GM18511 (cell line): Measurements from ENCODE around the gene CCDC195.

Experiments used
- ATAC-seq: cut with Tn5 transposase; IDR thresholded peaks from one replicate; pipeline ENCODE4 v1.9.1; 2021; ENCODE audit warnings: mild to moderate bottlenecking, moderate library complexity; ENCODE audit not compliant: unreplicated experiment

The CCDC195 gene

DNA sequence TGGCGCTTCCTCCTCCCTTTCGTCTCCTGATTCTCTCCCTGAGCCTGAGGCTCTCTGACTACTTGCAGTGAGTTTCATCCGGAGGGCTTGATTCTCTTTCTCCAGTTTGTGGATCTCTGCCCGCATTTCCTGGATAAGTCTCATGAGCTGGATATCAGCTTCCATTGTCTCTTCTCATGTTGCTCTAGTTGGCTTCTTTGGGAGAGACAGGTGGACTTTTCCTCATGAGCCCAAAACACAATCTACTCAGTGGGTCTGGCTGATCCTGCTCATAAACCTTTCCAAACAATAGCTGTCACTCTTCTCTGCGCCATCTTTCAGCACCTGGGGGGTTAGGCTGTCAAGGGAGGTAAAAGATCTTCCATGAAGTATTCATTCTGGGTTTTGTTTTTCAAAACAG is at the start of gene CCDC195:
Gene CCDC195, minus strand, starts transcription at position 165 of the 400 bp plus-strand sequence. Its CDS starts 0 bp downstream, at position 165.
- ATAC-seq = no peak

- ATAC-seq = no peak
Observed at GRCh38 chr2:224764565-224765236, 48.5 kb upstream of the CCDC195 start.

GRCh38 chr2:224757934-224758548 is 41.9 kb upstream of the CCDC195 start:
- ATAC-seq = no peak

- no peak for ATAC-seq
Observed at GRCh38 chr2:224753743-224754540, 37.8 kb upstream of the CCDC195 start.

DNA sequence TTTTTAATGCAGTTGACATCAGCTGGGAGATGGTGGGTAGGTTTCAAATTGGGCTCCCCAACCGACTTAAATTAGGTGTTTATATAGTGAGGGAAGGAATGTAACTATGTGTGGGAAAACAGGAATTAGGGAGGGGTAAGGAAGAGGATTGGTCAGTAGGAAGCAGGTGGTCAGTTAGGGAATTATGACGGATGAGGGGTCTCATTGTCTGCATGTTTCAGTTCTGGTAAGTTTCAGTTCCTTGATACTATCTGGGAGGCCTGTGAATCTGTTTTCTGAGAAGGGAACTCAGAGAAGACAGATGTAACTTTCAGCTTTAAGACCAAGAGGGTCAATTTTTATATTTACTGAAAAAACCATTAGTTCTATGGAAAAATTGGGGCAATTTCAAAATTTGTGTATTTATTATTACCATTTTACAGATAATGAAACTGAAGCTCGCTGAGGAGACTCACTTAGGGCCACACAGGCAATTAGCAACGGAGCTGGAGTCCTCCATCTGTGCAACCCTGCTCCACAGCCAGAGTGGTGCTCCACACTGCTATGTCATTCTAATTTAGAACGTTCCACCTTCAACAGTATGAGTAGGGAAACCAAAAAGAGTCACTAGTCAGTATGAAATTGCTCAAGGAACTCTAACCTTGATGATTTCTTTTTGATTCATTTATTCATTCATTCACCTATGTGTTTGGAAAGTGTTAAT is 36.0 kb upstream of the CCDC195 start:
- ATAC-seq = peak; percentile 64

DNA sequence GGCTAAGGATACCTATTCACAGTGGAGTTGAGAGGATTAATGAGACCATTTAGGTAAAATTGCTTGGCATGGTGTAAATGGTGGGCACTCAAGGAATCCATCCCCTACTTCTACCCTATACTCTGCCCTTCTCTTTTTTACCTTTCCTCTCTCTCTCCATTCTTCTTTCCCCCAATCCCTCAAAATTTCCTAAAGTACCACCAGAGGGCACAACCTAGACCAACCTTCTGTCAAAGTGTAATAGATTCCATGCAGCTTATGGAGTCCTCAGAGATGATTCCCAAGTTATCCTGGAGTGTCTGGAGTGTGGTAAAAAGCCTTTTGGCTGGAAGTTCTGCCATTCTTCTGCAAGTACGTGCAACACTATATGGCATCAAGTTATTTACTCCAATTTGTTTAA is 33.0 kb upstream of the CCDC195 start:
- ATAC-seq = no peak

- no peak for ATAC-seq
Observed at GRCh38 chr2:224747765-224748164, 31.6 kb upstream of the CCDC195 start.

GRCh38 chr2:224736227-224736626 is 20.1 kb upstream of the CCDC195 start:
- ATAC-seq = no peak

GRCh38 chr2:224734949-224735348 is 18.8 kb upstream of the CCDC195 start:
- no peak for ATAC-seq

DNA sequence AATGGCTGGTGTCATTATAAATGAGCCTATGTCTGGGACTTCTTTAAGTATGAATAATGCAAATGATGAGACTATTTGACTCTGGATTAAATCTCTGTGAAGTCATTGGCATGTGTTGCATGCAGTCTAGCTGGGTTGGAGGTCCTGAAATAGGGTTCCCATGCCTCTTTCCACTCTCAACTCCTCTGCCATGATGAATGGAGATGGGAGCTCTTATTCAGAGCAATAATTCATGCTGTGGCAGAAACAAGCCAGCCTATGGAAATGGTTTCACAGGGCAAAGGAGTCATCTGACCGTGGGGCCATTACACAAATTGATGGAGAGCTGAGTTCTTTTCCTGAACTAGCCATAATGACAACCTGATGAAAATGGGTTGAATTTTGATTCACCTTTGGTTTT is 15.5 kb upstream of the CCDC195 start:
- ATAC-seq = no peak

DNA sequence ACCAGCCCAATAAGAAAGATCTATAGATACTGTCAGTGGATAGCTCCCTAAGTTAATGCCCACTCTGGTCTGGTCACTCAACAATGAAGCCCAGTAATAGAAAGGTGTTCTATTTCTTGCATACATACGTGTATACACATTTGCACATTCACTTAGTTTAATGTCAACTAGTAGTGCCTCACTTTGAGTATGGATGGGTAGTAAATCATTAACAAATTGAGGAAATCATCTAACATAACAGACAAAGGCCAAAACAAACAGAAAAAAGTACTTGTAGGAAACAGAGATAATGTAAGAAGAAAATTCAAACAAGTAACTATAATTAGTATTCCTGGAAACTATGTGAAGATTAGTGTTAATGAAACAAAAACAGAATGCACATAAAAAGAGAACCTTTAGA is 13.3 kb upstream of the CCDC195 start:
- no peak for ATAC-seq

DNA sequence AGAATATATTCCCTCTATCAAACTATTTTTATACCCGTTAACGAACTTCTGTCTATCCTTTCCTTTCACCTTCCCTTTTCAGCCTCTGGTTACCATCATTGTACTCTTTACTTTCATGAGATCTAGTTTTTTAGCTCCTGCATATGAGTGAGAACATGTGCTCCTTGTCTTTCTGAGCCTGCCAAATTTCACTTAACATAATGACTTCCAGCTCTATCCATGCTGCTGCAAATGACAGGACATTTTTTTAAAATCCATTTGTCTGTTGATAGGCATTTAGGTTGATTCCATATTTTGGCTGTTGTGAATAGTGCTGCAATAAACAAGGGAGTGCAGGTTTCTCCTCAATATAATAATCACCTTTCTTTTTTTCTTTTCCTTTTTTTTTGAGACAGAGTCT is 8.2 kb upstream of the CCDC195 start:
- ATAC-seq = no peak

DNA sequence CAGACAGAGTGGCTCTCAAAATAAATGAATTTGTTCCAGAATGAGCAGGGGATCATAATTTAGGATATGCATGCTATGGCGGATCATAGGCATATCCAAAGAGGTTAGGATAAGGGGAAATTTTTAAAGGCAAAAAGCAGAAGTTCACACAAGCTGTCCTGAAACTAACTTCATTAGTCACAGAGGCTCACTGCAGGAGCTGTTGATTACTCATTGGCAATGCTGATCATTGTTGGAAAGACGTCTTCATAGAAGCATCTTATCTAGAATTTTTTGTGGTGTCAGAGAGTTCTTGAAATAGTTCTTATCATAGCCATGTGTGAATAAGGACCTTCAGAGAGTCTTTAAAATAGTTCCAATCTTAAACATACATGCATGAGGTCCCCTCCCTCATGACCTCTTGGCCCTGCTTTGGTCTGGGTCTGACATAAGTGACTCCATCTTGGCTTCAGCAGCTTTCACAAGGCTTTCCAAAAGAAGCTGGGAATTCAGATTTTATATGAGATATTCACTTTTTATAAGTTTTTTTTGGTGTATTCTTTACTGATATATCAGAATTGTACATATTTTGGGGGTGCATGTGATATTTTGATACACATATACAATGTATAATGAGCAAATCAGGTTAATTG is 7.5 kb upstream of the CCDC195 start:
- peak; percentile 92 for ATAC-seq

DNA sequence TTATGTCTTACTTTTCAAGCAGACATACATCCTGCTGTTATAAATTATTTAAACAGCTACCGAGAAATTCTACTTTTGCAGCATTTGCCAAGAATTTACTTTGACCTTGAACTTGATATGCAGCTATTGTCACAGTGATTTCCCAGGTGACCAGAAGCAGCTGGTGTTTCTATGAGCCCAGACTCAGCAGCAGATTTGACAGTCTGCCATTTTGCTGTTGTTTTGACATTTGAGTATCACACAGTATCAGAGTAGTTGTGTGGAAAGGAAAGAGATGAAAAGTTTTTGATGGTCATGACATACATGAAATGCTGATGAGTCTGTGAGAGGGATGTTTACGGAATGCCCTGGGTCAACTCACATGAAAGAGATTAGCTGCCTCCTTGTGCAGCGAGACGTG is 6.6 kb upstream of the CCDC195 start:
- ATAC-seq = no peak

DNA sequence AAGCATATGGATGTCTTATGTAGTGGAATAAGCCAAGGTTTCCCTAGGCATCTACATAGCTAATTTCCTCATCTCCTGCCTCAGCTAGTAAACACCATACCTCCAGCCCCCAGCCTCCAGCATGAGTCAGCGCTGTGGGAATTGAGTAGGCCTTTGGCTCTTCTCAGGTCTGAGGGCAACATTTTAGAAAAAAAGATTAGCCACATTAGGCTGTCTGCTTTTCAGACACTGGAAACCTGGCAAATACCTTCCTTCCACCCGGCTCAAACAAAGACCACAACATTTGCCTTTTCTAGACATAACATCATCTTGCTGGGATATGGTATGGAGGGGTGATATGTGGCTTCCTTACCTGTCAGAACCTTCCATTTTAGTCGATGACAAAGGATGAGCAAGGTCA is 6.1 kb upstream of the CCDC195 start:
- no peak for ATAC-seq

- ATAC-seq = no peak
Observed at GRCh38 chr2:224716921-224717320, 756 bp upstream of the CCDC195 start.

DNA sequence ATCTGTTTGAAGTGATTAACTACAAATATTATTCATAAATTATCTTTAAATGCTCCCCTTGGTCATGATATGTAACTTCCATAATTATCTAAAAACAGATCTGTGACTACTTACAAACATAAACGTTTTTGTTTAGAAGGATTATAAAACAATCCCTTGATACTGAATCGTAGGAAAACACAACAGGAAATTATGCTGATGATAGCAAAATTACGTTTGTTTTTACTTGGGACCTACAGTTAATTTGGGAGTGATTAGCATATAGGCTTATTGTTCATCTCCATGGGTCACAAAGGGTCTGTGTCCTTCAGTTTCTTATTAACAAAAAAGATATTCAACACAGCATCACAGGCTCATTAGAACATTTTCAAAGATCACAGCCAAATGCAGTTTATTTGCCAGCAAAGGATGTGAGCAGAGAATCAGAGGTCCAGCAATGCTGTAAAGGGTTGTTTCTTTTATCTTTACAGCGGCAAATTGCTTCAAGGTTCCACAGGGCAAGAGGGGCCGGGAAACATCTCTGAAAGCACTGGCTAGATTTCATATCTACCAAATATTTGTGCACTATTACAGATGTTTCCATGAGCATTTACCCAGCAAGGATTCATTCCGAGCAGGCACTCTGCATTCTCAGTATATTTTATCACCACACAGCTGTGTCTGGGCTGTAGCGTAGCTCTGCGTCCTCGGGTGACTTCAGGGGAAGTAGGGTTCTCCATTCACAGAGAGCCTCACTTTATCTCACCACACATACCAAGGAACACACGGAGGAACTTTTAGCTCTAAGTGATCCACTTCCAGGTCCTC is 4.1 kb downstream of the CCDC195 start:
- no peak for ATAC-seq

- no peak for ATAC-seq
Observed at GRCh38 chr2:224711381-224711780, 4.8 kb downstream of the CCDC195 start.

DNA sequence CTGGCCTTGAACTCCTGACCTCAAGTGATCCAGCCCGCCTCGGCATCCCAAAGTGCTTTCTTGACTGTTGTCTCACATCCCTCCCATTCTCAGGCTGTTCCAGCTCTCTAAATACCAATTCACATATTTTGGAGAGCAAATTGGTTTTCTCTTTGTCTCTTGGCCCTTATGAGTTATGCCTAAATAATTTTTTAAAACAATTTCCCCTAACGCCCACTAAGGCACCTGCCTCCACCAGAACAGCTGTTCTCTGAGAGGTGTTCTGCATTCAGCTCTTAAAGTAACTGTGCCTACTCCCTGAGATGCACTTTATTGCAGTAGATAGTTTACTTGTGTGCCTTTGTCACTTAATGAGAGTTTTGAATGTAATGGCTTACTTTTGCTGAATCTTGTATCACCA is 6.9 kb downstream of the CCDC195 start:
- no peak for ATAC-seq

DNA sequence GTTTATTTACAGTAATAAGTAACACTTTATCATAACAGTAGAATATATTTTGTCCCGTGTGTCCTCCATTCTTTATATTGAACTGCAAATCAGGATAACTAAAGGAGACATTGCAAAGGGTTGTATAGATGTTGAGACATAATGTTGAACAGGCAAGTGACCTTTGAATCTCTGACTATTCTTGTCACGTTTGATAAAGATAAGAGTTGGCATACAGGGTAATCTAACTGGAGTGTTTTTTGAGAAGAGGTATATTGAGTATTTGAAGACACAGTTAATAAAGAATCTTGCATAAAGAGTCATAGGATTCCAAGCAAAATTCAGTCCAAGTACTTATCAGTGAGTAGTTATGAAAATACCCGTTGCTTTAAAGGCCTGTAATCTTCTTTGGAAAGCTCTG is 21.7 kb downstream of the CCDC195 start:
- no peak for ATAC-seq
